GM18868 (cell line): Measurements from ENCODE around the gene PDE8B.

Experiments used
- ATAC-seq: cut with Tn5 transposase; IDR thresholded peaks from one replicate; pipeline ENCODE4 v1.9.1; 2021; ENCODE audit warnings: mild to moderate bottlenecking, moderate library complexity; ENCODE audit not compliant: unreplicated experiment

PDE8B gene

GRCh38 chr5:77229887-77230286, 19.4 kb downstream of the PDE8B start:
- no peak for ATAC-seq

- no peak for ATAC-seq
Observed at GRCh38 chr5:77230727-77231470, 20.4 kb downstream of the PDE8B start.

- ATAC-seq, result no peak
Observed at GRCh38 chr5:77231471-77232138, 21.1 kb downstream of the PDE8B start.

GRCh38 chr5:77232574-77233358, 22.3 kb downstream of the PDE8B start:
- no peak for ATAC-seq

GRCh38 chr5:77235846-77236721, 25.6 kb downstream of the PDE8B start:
- ATAC-seq, result no peak

GRCh38 chr5:77239126-77239741, 28.8 kb downstream of the PDE8B start:
- ATAC-seq, result no peak

GRCh38 chr5:77241444-77241843, 31.0 kb downstream of the PDE8B start:
- ATAC-seq, result no peak

- ATAC-seq, result no peak
Observed at GRCh38 chr5:77249475-77249874, 39.0 kb downstream of the PDE8B start.

- ATAC-seq, result no peak
Observed at GRCh38 chr5:77250021-77250420, 39.5 kb downstream of the PDE8B start.

- ATAC-seq, result no peak
Observed at GRCh38 chr5:77251921-77252320, 41.4 kb downstream of the PDE8B start.

- ATAC-seq, result no peak
Observed at GRCh38 chr5:77255617-77256016, 45.1 kb downstream of the PDE8B start.

GRCh38 chr5:77256406-77256805, 45.9 kb downstream of the PDE8B start:
- no peak for ATAC-seq

GRCh38 chr5:77258652-77259051, 48.2 kb downstream of the PDE8B start:
- no peak for ATAC-seq

GRCh38 chr5:77259476-77259875, 49.0 kb downstream of the PDE8B start:
- peak; percentile 78 for ATAC-seq

GRCh38 chr5:77262697-77263096, 52.2 kb downstream of the PDE8B start:
- ATAC-seq, result no peak

- ATAC-seq, result no peak
Observed at GRCh38 chr5:77266291-77266690, 55.8 kb downstream of the PDE8B start.

GRCh38 chr5:77267496-77267895, 57.0 kb downstream of the PDE8B start:
- no peak for ATAC-seq

GRCh38 chr5:77272206-77272605, 61.7 kb downstream of the PDE8B start:
- no peak for ATAC-seq

- no peak for ATAC-seq
Observed at GRCh38 chr5:77277759-77278158, 67.3 kb downstream of the PDE8B start.

- ATAC-seq, result no peak
Observed at GRCh38 chr5:77280036-77280435, 69.6 kb downstream of the PDE8B start.
